Measurements from ENCODE around the gene PRPF40A. TPM values are rescaled to one million over a fixed set of nuclear protein-coding genes. Genes with fewer than 3 reads are reported as not detected.

PRPF40A gene
- total and polyA plus RNA-seq, 9 of the 15 experiments (the other 6 are each of a cell fraction or from before 2014, with no cell fraction given) = 168 to 304 (median 264) TPM

DNA sequence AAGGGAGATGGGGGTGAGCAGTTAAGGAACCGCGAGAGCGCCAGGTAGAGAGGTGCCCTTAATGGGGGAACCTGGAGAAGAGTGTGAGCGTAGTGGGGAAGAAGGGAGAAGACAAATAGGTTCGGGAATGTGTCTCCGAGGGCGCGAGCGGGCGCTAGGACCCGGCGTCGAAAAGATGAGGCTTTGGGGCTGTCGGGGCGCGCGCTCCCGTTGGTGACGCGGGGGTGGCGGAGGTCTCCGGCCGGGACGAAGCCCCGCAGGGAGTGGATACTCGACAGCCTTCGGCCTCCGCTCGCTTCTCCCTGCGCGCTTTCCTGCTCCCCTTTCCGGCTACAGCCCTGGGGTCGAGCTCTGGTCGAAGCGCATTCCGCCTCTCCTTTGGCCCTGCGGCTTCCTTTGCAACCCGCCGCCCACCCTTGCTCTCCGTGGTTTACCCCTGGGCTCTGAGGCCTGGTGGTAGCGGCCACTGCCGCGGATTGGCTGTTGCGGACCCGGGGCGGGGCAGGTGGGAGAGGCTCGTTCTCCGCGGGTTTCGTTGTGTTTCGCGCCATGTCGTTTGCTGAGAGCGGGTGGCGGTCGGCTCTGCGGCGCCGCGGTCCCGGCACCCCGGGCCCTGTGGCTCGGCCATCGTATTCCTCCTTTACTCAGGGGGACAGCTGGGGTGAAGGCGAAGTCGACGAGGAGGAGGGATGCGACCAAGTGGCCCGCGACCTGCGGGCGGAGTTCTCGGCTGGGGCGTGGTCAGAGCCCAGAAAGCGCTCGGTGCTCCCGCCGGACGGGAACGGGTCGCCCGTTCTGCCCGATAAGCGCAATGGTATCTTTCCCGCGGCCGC is 1.0 kb upstream of the PRPF40A start, which contains the start of gene ARL6IP6 (continued):
- TF ChIP-seq CHD7 (IDR thresholded peaks at IDR 0.05; ENCODE audit: low read depth, low read length) = no peak
- no peak for TF ChIP-seq ZNF668 (CRISPR knock-in tag; IDR thresholded peaks at IDR 0.05)
- TF ChIP-seq ZC3H8 (IDR thresholded peaks at IDR 0.05) = peak; percentile 1; the same call in 1 of the 2 replicates
- peak; percentile 79; the same call in 1 of the 2 replicates for TF ChIP-seq ZZZ3 (IDR thresholded peaks at IDR 0.05)
- TF ChIP-seq ZNF316 (IDR thresholded peaks at IDR 0.05) = peak; percentile 66
- TF ChIP-seq ZNF766 (CRISPR knock-in tag; conservative IDR thresholded peaks at IDR 0.05) = peak; percentile 81
- TF ChIP-seq CTBP1 (IDR thresholded peaks at IDR 0.05; ENCODE audit: borderline replicate concordance) = peak; percentile 81
- TF ChIP-seq ZFP36 (IDR thresholded peaks at IDR 0.05; ENCODE audit: low read depth, low read length, partially characterized antibody) = no peak
- peak; percentile 93 for TF ChIP-seq NEUROD1 (IDR thresholded peaks at IDR 0.05; ENCODE audit: borderline replicate concordance, low read depth, low read length, partially characterized antibody)
- no peak for TF ChIP-seq BDP1 (IDR thresholded peaks at IDR 0.05; ENCODE audit: insufficient read depth, insufficient read length)
- TF ChIP-seq GABPA (tag; conservative IDR thresholded peaks at IDR 0.05; ENCODE audit: low read depth) = peak; percentile 12; the same call in 1 of the 2 replicates
- TF ChIP-seq ZNF175 (CRISPR knock-in tag; IDR thresholded peaks at IDR 0.05; ENCODE audit: low read depth) = no peak
- TF ChIP-seq SMARCE1 (IDR thresholded peaks at IDR 0.05) = peak; percentile 72; the same call in 1 of the 2 replicates
- no peak for TF ChIP-seq ZNF398 (CRISPR knock-in tag; IDR thresholded peaks at IDR 0.05)
- no peak for TF ChIP-seq SIRT6 (IDR thresholded peaks at IDR 0.05; ENCODE audit: low read depth, low read length)
